Stimulated activated CD8-positive, alpha-beta memory T cell treated with anti-CD3 and anti-CD28 coated beads, Interleukin-15, amount 100 ng/mL, for 48 hours (primary cell): ENCODE results near the gene TRPM2.
"Not testable (repeated sequence)": the region's sequence is repeated elsewhere in the genome, so short reads cannot be mapped to it uniquely, and the experiment has no call there.

Source experiments
- DNase-seq, 2 donors: peaks; one replicate each; pipeline ENCODE4 v3.0.0-alpha.2; 2020; ENCODE audit warnings: low read depth in 2 of 2

TRPM2 gene

GRCh38 chr21:44415073-44416025 is 61.9 kb downstream of the TRPM2 start:
- no peak for DNase-seq

GRCh38 chr21:44416193-44416592 is 62.8 kb downstream of the TRPM2 start:
- no peak for DNase-seq

GRCh38 chr21:44417621-44418107 is 64.2 kb downstream of the TRPM2 start:
- DNase-seq = not testable (repeated sequence)

GRCh38 chr21:44418108-44418875 is 64.9 kb downstream of the TRPM2 start:
- DNase-seq = no peak

GRCh38 chr21:44418876-44419230 is 65.4 kb downstream of the TRPM2 start:
- no peak for DNase-seq

GRCh38 chr21:44419679-44420078 is 66.3 kb downstream of the TRPM2 start:
- DNase-seq = no peak

GRCh38 chr21:44420416-44421205 is 67.2 kb downstream of the TRPM2 start:
- no peak for DNase-seq

GRCh38 chr21:44421901-44422840 is 68.8 kb downstream of the TRPM2 start:
- DNase-seq = no peak

GRCh38 chr21:44423312-44423821 is 69.9 kb downstream of the TRPM2 start:
- DNase-seq = no peak

GRCh38 chr21:44423941-44424607 is 70.7 kb downstream of the TRPM2 start:
- DNase-seq = no peak

GRCh38 chr21:44424608-44425306 is 71.3 kb downstream of the TRPM2 start:
- no peak for DNase-seq

- no peak for DNase-seq
Measured at GRCh38 chr21:44425307-44425894, 72.0 kb downstream of the TRPM2 start.

- DNase-seq = no peak
Measured at GRCh38 chr21:44425895-44426662, 72.7 kb downstream of the TRPM2 start.

GRCh38 chr21:44426663-44427191 is 73.3 kb downstream of the TRPM2 start:
- no peak for DNase-seq

- no peak for DNase-seq
Measured at GRCh38 chr21:44427241-44428120, 74.1 kb downstream of the TRPM2 start.

- DNase-seq = peak; percentile 7 to 20
Measured at GRCh38 chr21:44428281-44428960, 75.0 kb downstream of the TRPM2 start.
